HEK293 (cell line): ENCODE measurements around the gene SNAPC4.

Source experiments
- CTCF ChIP-seq: fragments of 450-650 bp; formaldehyde crosslinking; IDR thresholded peaks from 2 replicates; pipeline ENCODE4 v1.5.1; 2016; ENCODE audit warnings: missing biosample characterization, missing genetic modification characterization
- MYNN ChIP-seq: fragments of 450-650 bp; formaldehyde crosslinking; IDR thresholded peaks from 2 replicates; pipeline ENCODE4 v1.5.1; 2016; ENCODE audit warnings: missing biosample characterization, missing genetic modification characterization, borderline replicate concordance
- SCRT1 ChIP-seq: fragments of 450-650 bp; formaldehyde crosslinking; IDR thresholded peaks from 2 replicates; pipeline ENCODE4 v1.5.1; 2016; ENCODE audit warnings: missing biosample characterization, missing genetic modification characterization, borderline replicate concordance
- ZNF274 ChIP-seq, 2 experiments: fragments of 200-500 bp in 1 of 2; fragments of 450-650 bp in 1 of 2; sonication (Bioruptor generic) in 1 of 2; formaldehyde crosslinking in 1 of 2; IDR thresholded peaks; 2 replicates each; pipeline versions ENCODE4 v1.5.1 to v1.6.1; 2014 to 2016; ENCODE audit warnings: borderline replicate concordance in 1 of 2, inconsistent platforms in 1 of 2, low read length in 1 of 2, missing biosample characterization in 1 of 2, missing genetic modification characterization in 1 of 2

- TF ChIP-seq MYNN (tag by site-specific recombination) = no peak
- no peak for TF ChIP-seq SCRT1 (tag by site-specific recombination)
- TF ChIP-seq CTCF (tag by site-specific recombination) = no peak
- TF ChIP-seq ZNF274 (IDR thresholded peaks at IDR 0.05; ENCODE audit: low read length) = no peak
- no peak for TF ChIP-seq ZNF274 (tag by site-specific recombination; IDR thresholded peaks at IDR 0.05; ENCODE audit: borderline replicate concordance)
Observed at GRCh38 chr9:136421791-136422190, 21.8 kb upstream of the SNAPC4 start.
